HS-5 (cell line): ENCODE data around the gene LYRM1.

ENCODE experiments used
- DNase-seq: peaks from one replicate; pipeline ENCODE4 v3.0.0-alpha.2; 2012; ENCODE audit warnings: low read depth

LYRM1 gene

DNA sequence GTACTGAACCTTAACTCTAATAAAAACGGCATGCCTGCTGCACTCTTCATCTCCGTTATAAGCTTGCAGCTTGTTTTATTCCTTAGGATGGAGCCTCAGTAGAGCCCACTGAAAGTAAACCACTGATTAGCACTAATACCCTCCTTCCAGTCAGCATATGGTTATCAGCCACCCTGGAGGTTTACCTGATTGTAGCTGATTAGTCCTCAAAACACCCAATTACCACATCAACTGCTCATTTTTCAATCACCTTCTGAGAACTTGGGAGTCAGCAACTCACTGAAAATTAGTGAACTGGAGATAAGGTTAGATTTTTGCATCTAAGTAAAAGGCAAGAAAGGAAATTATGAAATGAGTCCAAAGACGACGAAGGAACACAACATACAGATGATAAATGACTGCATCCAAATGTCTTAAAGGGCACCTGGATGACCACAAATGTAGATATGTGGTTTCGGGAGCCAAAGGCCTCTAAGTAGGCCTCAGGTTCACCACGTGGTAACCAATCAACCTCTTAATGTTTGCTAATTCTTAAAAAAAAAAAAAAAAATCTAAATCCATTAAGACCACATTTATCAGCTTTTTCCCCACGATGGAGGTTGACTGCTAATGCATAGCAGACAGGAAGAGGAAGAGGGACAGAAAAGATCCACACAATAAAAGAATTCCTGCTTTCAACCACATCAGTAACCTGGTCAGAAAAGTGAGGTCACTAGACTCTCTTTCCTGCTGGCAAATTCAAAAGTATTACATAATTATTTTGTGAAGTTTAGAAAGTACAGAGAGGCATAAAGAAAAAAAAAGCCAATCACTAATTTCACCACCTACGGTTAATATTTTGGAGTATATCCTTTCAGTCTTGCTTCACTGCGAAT is 28.4 kb upstream of the LYRM1 start:
- DNase-seq, result no peak

DNA sequence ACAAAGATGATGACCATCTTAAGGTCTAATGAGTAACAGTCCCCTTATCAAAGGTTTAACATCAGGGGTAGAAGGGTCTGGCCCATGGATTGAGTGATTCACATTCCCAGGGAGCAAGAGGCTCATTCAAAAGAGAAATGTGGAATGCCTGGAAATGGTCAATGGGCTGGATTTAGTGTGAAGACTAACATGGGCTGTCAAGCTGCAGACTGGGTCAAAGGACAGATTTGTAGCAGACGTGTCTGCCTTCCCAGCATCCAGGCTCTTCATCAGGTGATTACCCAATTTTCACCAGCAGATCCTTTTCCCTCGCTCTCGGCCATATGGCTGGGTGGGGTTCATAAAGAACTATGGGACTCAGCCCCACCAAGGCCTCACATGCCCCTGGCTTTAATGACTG is 27.2 kb upstream of the LYRM1 start:
- no peak for DNase-seq

DNA sequence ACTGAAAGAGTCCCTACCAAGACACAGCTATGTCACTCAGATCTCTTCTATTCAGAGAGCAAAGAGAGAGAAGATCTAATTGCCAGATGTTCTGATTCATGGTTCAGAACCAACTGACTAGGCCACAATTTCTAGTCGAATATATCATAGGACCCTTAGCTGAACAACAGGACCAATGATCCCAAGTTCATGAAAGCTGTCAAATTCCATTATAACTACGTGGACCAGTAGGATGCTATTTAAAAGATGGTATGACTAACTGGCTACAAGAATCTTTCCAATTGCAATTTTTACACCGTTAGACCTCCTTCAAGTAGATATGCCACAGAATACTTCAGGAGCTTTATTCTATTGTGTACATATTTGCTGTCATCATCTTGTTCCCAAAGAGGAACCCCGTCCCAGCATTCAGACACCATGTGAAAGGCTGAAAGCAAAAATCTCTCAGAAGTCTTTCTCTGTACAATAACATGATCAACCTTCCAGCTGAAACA is 26.4 kb upstream of the LYRM1 start:
- DNase-seq, result no peak

DNA sequence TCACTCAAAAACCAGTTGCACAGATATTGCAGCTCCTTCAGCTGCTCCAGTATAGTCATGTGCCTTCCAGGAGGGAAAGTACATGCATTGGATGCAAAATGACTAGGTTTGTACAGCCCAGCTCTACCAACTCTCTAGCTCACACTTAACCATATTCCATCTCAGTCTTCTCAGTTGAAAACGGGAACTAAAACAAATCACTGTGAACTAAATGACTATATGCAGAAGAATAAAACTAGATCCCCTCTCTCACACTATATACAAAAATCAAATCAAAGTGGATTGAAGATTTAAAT is 25.3 kb upstream of the LYRM1 start:
- no peak for DNase-seq

DNA sequence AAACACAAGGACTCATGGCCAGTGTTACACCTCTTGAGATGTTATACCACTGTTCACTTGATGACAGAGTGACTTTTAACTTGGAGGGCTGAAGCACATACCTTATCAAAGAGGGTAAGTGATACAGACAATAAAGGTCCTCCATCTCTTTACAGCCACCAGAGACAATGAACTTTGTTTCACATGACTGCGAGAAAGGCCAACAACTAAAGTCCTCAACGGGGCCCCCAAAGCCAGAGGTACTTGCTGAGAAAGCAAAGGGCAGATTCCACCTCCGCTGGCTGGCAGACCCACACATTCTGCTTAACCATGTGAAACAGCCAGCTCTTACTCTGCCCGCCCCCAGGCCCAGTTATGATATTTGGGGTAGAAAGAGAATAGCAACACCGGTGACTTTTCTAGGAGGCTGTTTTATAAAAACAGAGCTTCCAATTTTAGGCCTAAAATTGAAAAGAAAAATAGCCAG is 21.9 kb upstream of the LYRM1 start:
- DNase-seq, result no peak

DNA sequence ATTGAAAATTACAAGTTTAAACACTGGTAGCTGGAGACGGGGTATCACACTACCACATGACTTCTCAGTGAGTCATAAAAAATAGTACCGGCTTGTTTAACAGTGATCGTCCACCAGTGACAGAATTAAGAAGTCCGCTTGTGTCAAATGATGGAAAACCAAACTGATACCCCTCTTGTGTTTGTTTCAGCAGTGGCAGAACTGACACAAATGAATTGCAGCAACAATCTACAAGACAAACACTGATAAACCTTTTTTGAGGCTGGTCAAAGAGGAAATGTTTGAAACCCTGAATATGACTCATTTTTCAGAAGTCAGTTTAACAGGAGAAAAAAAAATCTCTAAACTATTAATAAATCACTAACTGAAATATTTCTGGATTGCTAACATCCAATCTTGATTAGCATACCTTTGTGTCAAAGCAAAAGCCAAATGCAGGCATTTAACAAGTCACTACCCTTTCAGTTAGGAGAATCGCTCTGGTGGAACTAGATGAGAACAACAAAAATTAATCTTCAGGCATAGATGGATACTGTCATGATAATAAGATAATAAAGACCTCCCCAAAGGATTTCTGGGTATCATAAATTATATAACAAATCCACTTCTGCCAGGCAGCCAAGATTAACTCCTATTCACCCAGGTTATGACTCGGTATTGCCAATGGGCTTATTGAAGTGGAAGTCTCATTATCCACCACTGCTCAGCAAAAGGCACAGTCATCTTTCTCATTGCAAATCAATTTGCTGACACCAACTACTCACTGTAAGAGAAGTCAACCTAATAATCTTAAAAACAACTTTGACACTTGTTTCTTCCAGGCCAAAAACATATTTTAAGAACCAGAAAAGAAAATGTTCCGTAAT is 21.2 kb upstream of the LYRM1 start:
- no peak for DNase-seq

DNA sequence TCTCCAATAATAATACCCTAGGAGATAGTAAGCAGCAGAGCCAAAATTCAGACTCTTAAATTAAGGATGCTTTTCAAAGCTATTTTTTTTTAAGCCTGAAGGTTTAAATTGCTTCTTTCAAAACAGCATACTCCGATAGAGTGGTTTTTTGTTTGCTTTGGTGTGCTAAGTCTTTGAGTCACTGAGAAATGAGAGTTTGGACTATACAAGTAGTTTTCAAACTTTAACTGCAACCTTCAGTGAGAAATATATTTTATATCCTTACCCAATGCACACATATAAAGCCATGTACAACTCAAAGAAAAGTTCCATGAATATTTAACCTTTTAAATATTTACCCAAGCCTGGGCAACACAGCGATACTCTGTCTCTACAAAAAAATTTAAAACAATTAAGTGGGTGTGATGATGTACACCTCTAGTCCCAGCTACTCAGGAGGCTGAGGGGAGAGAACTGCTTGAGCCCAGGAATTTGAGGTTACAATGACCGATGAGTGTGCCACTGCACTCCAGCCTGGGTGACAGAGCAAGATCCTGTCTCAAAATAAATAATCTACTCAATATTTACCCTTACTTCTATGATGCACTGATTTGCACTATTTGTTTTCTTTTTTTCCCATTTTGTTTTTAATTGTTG is 19.6 kb upstream of the LYRM1 start:
- DNase-seq, result no peak

DNA sequence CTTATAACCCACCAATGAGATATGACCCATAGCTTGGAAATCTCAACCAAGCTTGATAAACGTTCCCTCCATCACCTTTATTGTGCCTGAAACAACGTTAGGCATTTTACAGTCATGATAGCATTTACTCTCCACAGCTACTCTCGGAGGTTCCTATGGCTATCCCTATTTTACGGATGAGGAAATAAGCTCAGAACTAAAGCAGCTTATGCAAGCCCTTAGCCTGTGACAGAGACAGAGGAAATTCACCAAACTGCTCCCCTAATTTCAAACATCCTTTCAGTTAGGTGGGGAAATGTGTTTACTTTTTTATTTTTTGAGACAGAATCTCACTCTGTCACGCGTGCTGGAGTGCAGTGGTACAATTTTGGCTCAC is 19.1 kb upstream of the LYRM1 start:
- DNase-seq, result no peak

DNA sequence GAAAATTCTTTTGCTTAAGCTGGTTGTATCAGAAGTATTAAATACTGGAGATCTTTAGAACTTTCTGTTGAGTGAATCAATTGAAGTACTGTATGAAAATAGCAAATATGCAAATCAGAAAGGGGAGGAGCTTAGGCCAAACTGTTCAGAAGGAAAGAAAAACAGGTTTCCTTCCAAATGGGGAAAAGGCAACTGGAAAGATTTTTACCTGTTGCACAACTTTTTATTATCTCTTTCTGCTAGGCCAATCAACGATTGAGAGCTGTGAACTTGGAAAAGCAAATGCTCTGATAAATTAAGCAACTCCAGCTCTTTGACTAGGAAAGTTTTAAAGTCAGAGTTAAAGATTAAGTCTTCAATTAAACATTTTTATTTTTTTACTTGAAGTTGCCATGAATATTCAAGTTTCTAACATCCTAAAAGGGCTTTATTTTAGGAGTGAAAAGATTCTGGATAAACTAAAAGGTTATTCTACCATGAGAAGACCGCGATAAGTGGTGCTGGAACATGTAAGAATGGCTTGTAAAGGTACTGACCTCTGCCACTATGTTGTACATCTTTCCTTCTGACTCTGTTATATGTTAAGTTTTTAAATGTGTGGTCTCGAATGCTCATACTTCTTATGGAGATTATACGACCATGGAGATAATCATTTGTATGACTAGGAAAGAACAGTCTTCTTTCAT is 16.9 kb upstream of the LYRM1 start:
- no peak for DNase-seq

DNA sequence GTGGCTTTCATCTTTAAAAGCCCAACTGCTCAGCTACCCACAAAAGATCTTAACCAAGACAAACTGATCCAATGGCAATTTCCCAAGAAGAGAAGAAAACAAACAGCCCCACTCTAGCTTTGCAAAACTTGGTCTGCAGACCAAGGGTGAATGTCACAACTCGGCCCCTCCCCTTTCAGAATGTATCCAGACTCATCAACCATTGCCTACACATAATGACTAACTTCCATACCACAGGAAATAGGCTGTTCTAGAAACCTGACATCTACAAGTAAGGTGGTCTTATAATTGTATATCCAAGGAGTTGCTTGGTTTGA is 16.4 kb upstream of the LYRM1 start:
- DNase-seq, result no peak

DNA sequence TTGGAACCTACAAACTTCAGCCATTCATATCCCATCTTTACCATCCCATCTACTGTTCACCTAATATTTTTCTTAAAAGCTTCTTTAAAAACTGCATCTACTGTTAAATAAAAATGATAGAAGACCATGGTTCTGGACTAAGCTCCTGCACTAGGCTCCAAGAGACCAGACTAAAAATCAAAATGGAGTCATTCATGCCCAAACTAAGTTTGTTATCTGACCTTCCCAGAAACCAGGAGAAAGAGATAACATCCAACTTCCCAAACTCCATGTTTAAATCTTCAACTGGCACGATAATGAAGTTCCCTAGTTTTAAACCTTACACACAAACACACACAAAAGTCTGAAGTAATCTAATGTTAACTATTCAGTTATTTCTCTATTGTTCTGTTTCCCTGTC is 14.3 kb upstream of the LYRM1 start:
- DNase-seq, result no peak

DNA sequence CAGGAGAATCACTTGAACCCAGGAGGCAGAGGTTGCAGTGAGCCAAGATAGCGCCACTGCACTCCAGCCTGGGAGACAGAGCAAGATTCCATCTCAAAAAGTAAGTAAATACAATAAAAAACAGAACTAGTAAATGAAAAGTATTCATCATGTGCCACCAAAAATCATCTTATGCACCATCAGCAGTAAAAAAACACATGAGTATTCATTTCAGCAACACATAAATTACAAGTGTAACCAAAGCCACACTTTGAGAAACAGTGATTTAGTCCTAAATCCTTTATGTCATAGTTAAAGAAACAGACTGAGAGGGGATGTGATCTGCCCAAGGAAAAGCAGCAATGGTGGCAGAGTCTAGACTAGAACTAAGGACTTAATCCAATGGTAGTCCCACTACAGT is 13.4 kb upstream of the LYRM1 start:
- no peak for DNase-seq

DNA sequence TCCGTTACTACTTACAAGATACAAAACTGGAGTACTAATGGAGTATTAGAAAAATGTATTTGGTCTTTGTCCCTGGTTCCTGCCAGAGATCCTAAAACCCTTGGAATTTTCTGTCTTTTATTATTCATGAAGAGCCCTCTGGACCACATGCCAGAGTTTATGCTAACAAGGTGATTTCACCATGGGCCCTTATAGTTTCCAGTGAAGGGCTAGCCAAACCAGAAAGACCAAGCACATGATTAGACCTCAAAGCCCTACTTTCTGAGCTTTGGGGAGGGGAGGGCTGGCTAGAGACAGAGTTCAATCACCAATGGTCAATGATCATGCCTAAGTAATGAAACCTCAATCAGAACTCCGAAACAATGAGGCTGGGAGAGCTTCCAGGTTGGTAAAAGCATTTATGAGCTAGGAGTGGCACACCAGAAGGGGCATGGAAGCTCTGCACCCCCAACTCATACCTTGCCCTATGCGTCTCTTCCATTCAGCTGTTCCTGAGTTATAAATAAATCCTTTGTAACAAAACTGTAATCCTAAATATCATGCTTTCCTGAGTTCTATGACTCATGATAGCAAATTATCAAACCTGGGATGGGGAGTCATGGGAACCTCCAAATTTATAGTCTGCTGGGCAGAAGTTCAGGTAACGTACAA is 10.8 kb upstream of the LYRM1 start:
- no peak for DNase-seq

DNA sequence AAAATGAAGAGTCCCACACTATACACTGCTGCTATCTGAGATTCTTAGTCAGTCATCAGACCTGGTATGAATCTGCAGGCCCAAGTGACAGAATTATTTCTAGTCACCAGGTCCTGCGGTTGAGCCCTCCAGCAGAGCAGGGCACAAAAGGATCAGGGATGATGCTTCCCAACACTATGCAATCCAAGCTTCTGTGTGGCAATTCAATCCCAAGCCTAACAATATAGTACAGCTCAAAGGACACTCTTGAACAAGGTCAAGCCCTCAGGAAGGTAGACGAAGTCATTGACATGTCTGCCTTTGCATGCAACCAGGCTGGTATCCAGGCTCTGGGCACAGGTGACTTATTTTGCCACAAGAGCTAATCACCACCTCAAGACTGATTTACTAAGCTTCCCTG is 6.2 kb upstream of the LYRM1 start:
- DNase-seq, result no peak

DNA sequence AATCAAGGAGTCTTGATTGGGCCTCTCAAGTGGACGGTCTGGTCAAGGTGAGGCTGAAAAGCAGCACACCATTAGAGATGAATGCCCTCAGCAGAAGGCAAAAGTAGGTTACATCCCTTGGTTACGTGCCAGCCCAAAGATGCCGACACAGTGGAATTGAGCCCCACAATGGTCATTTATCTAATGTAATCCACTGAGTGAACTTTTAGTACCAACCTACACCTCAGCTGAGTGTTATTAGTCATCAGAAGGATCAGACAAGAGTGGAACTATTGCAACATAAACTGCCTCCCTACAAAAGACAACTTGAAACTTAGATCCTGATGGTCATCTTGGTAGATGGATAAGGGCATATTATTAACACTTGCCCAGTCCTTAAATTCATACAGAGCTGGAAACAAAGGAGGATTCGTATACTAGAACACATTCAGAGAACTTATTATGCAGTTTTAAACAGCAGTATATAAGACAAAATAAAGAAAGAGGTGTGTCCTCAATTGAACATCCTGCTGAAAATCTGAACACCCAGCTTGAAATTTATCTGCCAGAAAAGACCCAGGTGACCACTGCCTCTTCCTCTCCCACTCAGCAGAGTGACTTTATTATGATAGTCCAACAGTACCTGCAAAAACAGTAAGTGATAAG is 3.2 kb upstream of the LYRM1 start:
- DNase-seq, result no peak

DNA sequence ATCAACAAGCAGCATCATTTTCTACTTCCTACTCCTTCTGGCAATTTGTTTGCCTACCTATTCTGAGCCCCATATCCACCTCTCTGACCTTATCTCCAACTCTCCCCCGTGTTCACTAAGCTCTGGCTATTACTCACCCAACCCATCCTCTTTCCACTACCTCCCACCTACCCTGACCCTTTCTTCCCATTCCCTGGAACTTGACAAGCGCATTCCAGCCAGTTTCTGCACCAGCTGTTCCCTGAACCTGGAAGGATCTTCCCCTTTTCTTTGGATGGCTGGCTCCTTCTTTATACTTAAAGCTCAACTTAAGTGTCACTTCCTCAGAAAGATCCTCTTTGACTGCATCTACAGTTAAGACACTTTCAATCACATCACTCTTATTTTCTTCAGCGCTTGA is 2.6 kb upstream of the LYRM1 start:
- no peak for DNase-seq

DNA sequence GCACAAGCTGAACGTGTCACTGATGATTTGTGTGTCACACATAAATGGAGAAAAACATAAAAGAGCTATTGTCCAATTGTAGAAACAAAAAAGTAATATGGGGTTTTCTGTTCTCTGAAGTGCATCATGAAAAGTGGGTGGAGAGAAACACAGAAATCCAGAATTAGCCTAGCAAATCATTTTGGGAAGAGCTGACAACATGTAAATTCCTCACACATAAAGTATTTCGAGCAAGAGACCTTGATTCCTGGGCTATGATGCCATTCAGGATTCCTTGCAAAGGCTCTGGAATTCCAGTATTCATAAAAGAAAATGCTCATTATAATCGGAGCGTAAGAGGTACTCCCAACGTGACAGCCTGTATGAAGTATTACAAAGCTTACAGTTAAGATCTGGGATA is 1.5 kb upstream of the LYRM1 start:
- DNase-seq, result no peak

DNA sequence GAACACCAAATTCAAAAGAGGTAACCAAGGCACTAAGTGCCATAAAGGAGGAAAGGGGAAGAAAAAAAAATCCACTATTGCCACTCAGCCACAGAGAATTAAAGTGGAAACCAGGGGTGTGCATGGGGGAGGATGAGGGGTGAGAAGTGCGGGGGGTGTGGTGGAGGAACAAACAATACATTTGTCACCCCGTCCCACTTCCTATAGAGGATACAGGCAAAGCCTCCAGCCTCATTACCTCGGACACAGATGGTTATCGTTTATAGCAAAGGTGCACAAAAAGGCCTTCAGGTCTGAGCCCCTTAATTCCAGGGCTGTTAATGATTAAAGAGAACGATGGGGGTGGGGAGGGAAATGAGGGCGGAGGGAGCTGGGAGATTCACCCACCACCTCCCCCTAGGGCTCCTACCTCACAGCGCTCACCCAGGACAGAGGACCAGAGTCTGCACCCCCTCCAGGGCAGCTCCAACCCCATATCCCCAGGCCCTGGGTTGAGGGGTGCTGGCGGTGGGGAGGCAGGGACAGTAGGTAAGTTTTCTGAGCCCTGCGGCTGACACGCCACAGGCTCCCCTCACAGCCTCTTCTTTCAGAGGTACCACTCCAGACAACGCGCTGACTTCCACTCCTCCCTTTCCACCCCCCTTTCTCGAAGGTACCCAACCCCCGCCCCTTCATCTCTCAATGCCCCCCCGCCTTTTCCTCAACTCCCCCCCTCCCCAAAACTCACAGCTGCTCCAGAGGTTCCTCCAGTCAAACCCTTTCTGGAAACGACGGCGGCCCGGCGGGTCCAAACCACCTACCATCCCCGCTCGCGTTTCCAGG is 883 bp upstream of the LYRM1 start:
- DNase-seq, result no peak

DNA sequence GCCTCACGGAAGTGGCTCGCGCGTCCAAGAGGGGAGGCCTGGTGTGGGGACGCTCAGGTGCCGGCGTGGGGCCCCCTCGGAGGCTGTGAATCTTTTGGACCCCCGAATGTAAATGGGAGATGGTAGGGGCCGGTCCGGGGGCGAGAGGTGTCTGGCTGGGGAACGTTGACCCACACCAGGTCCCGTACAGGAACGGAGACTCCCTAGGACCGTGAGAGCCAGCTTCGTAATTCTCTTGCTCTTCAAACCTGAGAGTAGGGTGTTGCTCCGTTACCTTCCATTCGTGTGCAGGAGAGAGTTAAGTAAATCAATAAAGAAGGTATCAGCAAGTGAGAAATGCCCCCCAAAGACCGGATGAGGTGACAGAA is 481 bp downstream of the LYRM1 start:
- no peak for DNase-seq

DNA sequence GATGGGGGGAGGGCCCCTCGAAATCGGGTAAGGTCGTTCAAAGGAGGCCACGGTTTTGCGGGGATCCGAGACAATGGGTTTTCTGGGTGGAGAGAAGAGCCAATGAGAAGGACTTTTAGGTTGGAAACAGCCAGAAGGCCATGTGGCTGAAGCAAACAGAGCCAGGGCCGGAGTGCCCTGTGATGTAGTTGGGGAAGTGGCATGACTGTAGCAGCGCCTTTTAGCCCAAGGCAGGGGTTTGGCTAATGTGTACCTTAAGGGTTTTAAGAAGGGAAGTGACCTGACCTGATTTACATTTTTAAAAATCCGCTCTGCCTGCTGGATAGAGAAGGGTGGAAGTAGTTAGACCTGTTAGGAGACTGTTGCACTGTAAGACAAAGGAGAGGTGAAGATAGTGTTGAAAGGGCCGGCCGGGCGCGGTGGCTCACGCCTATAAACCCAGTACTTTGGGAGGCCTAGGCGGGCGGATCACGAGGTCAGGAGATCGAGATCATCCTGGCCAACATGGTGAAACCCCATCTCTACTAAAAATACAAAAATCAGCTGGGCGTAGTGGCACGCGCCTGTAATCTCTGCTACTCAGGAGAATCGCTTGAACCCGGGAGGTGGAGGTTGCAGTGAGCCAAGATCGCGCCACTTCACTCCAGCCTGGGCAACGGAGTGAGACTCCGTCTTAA is 1.0 kb downstream of the LYRM1 start:
- no peak for DNase-seq
